K562 (cell line): ENCODE data around the gene BDNF. TPM values are rescaled to one million over a fixed set of nuclear protein-coding genes. Genes with fewer than 3 reads are reported as not detected.

ENCODE experiments used
- ATAC-seq: fragments of 200-7000 bp; cut with Tn5 transposase; 3 replicates; pipeline ENCODE4 v1.9.1; 2020; ENCODE audit warnings: moderate library complexity
- BruUV-seq: library from RNA; stranded (reverse); fragments of 400-500 nt; replicated peaks from 2 replicates; lab custom pipeline; 2021; lab: Mats Ljungman, UMichigan
- CTCF ChIA-PET: fragments of 300-600 bp; formaldehyde crosslinking; extraction: SDS; loops from one replicate; lab custom pipeline; 2021; ENCODE audit warnings: low intra/inter-chr PET ratio; lab: Yijun Ruan, JAX
- POLR2A ChIA-PET: fragments of 300-600, 350-650 bp; sonication (Branson Sonifier 250); formaldehyde crosslinking; extraction: SDS; loops from one replicate; lab custom pipeline; 2021; ENCODE audit warnings: antibody characterized with exemption, inconsistent platforms; lab: Yijun Ruan, JAX
- DNase-seq, 4 experiments: peaks; one replicate each; pipeline versions ENCODE4 v3.0.0 to v3.0.0-alpha.2; 2011 to 2018; ENCODE audit warnings: low spot score in 3 of 4, mixed read lengths in 3 of 4; ENCODE audit errors: extremely low read depth in 1 of 4
- FAIRE-seq: peaks from 2 replicates; lab custom pipeline; 2011; peaks lifted over from hg19 to GRCh38; lab: Jason Lieb, UNC
- H2AFZ ChIP-seq: 2 replicates; pipeline ENCODE4 v1.6.0; 2011; ENCODE audit warnings: low read depth, low read length, control low read depth, inconsistent platforms
- H3K27ac ChIP-seq: fragments of 200-600 bp; 3 replicates; pipeline ENCODE4 v1.8.0; 2011; ENCODE audit warnings: low read depth, mild to moderate bottlenecking, control low read depth, inconsistent platforms, low read length, moderate library complexity, mixed read lengths; ENCODE audit errors: extremely low read depth
- H3K27me3 ChIP-seq, 2 experiments: fragments of 300-600 bp in 1 of 2; 2 replicates in 1 of 2; 3 replicates in 1 of 2; pipeline versions ENCODE4 v1.6.0 to v1.8.0; 2011; ENCODE audit warnings: inconsistent platforms in 2 of 2, low read length in 2 of 2, mild to moderate bottlenecking in 1 of 2, mixed read lengths in 1 of 2, moderate library complexity in 1 of 2; ENCODE audit not compliant: control insufficient read depth in 2 of 2, insufficient read depth in 2 of 2
- H3K36me3 ChIP-seq: fragments of 300-600 bp; 3 replicates; pipeline ENCODE4 v1.8.0; 2011; ENCODE audit warnings: mild to moderate bottlenecking, low read length, inconsistent platforms; ENCODE audit not compliant: control insufficient read depth, insufficient read depth
- H3K4me1 ChIP-seq, 2 experiments: fragments of 200-600 bp in 1 of 2; replicated peaks in 1 of 2; 2 replicates in 1 of 2; 3 replicates in 1 of 2; pipeline versions ENCODE4 v1.5.1 to v1.8.0; 2011; ENCODE audit warnings: inconsistent platforms in 2 of 2, low read length in 2 of 2, mild to moderate bottlenecking in 1 of 2, mixed read lengths in 1 of 2, moderate library complexity in 1 of 2; ENCODE audit not compliant: control insufficient read depth in 2 of 2, insufficient read depth in 2 of 2
- H3K4me2 ChIP-seq: 2 replicates; pipeline ENCODE4 v1.6.1; 2011; ENCODE audit warnings: low read length, control low read depth, inconsistent platforms, mixed read lengths; ENCODE audit not compliant: insufficient read depth
- H3K4me3 ChIP-seq: fragments of 200-600 bp; sonication (generic), shearing (Covaris generic); 2 replicates; pipeline ENCODE4 v1.5.1; 2016; ENCODE audit warnings: control low read depth, inconsistent platforms
- H3K79me2 ChIP-seq: fragments of 200-600 bp; 3 replicates; pipeline ENCODE4 v1.8.0; 2011; ENCODE audit warnings: low read length, inconsistent platforms; ENCODE audit not compliant: control insufficient read depth, insufficient read depth
- H3K9ac ChIP-seq, 2 experiments: 2 replicates each; pipeline versions ENCODE4 v1.6.0 to v1.6.1; 2011; ENCODE audit warnings: low read depth in 2 of 2, low read length in 2 of 2, control low read depth in 1 of 2, inconsistent platforms in 1 of 2, mild to moderate bottlenecking in 1 of 2, mixed read lengths in 1 of 2; ENCODE audit not compliant: insufficient read depth in 1 of 2
- H3K9me1 ChIP-seq: one replicate; pipeline ENCODE4 v1.6.0; 2011; ENCODE audit warnings: inconsistent platforms, mild to moderate bottlenecking, low read length, moderate library complexity; ENCODE audit not compliant: control insufficient read depth, insufficient read depth
- H3K9me3 ChIP-seq: replicated peaks from 2 replicates; pipeline ENCODE4 v1.5.1; 2011; ENCODE audit warnings: low read depth, low read length, inconsistent platforms; ENCODE audit not compliant: control insufficient read depth, insufficient read depth
- H4K20me1 ChIP-seq: replicated peaks from 2 replicates; pipeline ENCODE4 v1.6.1; 2011; ENCODE audit warnings: low read length, inconsistent platforms, mixed read lengths; ENCODE audit not compliant: control insufficient read depth, insufficient read depth
- BRD9 ChIP-seq: fragments of 450-650 bp; IDR thresholded peaks from 2 replicates; pipeline ENCODE4 v1.6.1; 2018; ENCODE audit warnings: low read depth; ENCODE audit not compliant: partially characterized antibody
- POLR2AphosphoS2 ChIP-seq: IDR thresholded peaks from 2 replicates; pipeline ENCODE4 v1.6.1; 2012; ENCODE audit warnings: low read length, improper control_type of control experiment
- POLR2AphosphoS5 ChIP-seq: IDR thresholded peaks from 2 replicates; pipeline ENCODE4 v1.6.1; 2011; ENCODE audit warnings: mild to moderate bottlenecking, low read depth, low read length, moderate library complexity; ENCODE audit not compliant: control insufficient read depth, insufficient read depth
- PURB ChIP-seq: sonication (generic); formaldehyde crosslinking; IDR thresholded peaks from 2 replicates; pipeline ENCODE4 v1.9.0; 2021; ENCODE audit warnings: low read depth, mild to moderate bottlenecking, missing genetic modification reagents
- SMAD3 ChIP-seq: fragments of 450-650 bp; formaldehyde crosslinking; conservative IDR thresholded peaks from 2 replicates; pipeline ENCODE4 v1.4.0; 2020; ENCODE audit warnings: mild to moderate bottlenecking
- SMARCA4 ChIP-seq: fragments of 450-650 bp; IDR thresholded peaks from 2 replicates; pipeline ENCODE4 v1.6.1; 2016
- ZNF589 ChIP-seq: fragments of 200-800 bp; sonication (Bioruptor generic); IDR thresholded peaks from 2 replicates; pipeline ENCODE4 v1.6.1; 2016; ENCODE audit warnings: low read depth, missing genetic modification characterization, missing compliant biosample characterization
- ZNF717 ChIP-seq: fragments of 250-450 bp; sonication (Bioruptor Pico); IDR thresholded peaks from 2 replicates; pipeline ENCODE4 v1.5.0; 2021
- WGBS: fragments of 100-300 bp; shearing (Covaris generic); methylation state at CpG from one replicate; pipeline ENCODE4 v1.1.6; 2016; ENCODE audit warnings: low coverage, mixed read lengths; ENCODE audit not compliant: insufficient coverage; ENCODE audit errors: missing lambda C conversion rate; 5-methylcytosine and 5-hydroxymethylcytosine counted together
- in situ Hi-C: fragments of 300-500 bp; cut with MboI; formaldehyde crosslinking; loops from 4 replicates; pipeline ENCODE4 v1.15.0; 2018; ENCODE audit warnings: inconsistent platforms, mixed read lengths
- intact Hi-C: fragments of 100-400 bp; cut with micrococcal nuclease; formaldehyde crosslinking; loops from 2 replicates; pipeline ENCODE4 v1.14.2; 2022
- polyA plus RNA-seq, 8 experiments: library from polyadenylated mRNA; depleted of rRNA in 4 of 8; stranded (reverse) in 5 of 8; unstranded in 3 of 8; fragments of >200 nt; fragmentation: Nextera tagmentation in 2 of 8; fragmentation: Illumina TruSeq in 1 of 8; extraction: Ambion mirVana in 2 of 8; extraction: Trizol in 1 of 8; gene quantifications; 2 replicates each; pipeline versions ENCODE4 v1.2.1 to v1.2.3, GENCODE V29; 2011 to 2014; ENCODE audit warnings: inconsistent platforms in 1 of 8, missing spikeins in 1 of 8
- total RNA-seq, 7 experiments: library from RNA; depleted of rRNA in 6 of 7; stranded (reverse); fragments of >200 nt in 6 of 7; fragmentation: Illumina TruSeq in 2 of 7; extraction: Trizol in 2 of 7; gene quantifications; 2 replicates each; pipeline versions ENCODE4 v1.2.1 to v1.2.3, GENCODE V29; 2011 to 2021; ENCODE audit warnings: low replicate concordance in 1 of 7
- TF ChIP-seq, protein P1 (sequence below), 2 experiments: fragments of 450-650 bp in 1 of 2; IDR thresholded peaks; 2 replicates each; pipeline ENCODE4 v1.6.1; 2011 to 2017; ENCODE audit warnings: low read depth in 2 of 2, antibody characterized with exemption in 1 of 2, borderline replicate concordance in 1 of 2, low read length in 1 of 2, mild to moderate bottlenecking in 1 of 2, mixed read lengths in 1 of 2; ENCODE audit not compliant: control insufficient read depth in 1 of 2
- TF ChIP-seq, protein P2 (sequence below): fragments of 450-650 bp; IDR thresholded peaks from 2 replicates; pipeline ENCODE4 v1.6.1; 2018; ENCODE audit warnings: mild to moderate bottlenecking, low read depth; ENCODE audit not compliant: partially characterized antibody
- TF ChIP-seq, protein P3 (sequence below): fragments of 250-450 bp; sonication (Bioruptor Pico); IDR thresholded peaks from 2 replicates; pipeline ENCODE4 v1.4.0; 2020

The BDNF gene
- total and polyA plus RNA-seq, 9 of the 15 experiments (the other 6 are each of a cell fraction or from before 2014, with no cell fraction given): 0.04 TPM; not detected in 8

DNA sequence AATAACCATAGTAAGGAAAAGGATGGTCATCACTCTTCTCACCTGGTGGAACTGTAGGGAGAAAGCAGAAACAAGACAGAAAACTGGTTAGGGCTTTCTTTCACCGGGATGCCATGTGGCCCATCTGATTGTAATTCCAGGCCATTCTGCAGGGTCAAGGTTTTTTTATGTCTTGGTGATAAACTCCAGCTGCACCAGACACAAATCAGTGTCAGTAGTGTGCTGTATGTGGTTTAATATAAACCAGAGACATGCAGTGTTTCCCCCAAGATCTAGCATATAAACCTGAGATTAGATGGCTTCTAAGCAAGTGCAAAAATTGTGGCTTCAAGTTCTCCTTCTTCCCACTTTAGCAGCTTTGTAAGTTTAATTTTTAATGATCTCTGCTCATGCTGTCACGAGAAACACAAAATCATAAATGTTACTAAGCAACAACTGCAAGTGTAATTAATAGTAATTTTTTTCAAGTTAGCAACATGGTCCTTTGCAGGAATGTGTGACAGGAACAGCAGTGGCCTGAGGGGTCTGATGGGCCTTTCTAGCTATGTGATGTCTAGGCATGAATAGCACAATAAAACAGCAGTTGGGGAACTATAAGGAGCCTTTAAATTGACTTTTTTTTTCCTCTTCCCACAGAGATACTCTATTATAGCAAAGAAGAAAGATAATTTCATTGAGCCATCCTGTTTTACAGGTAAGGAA lies 41.6 kb downstream of the BDNF start:
- Histone ChIP-seq H3K9me3 (no peaks in the 10 kb centered on the region), H3K4me3 (no peak overlapping the region), H3K36me3 (no peaks in the 10 kb centered on the region), H2AFZ (no peak overlapping the region), H3K79me2 (no peaks in the 10 kb centered on the region), H3K9ac (no peak overlapping the region), H3K27ac (no peak overlapping the region), H3K4me2 (no peak overlapping the region), H4K20me1 (no peaks in the 10 kb centered on the region), H3K27me3 (peaks cover 0 to 7% of the 10 kb centered on the region in 2 experiments; a peak in 1 of 5 replicates), H3K9me1 (no peaks in the 10 kb centered on the region), H3K4me1 (no peaks in the 10 kb centered on the region)
- ChIA-PET CTCF (no interaction called here), POLR2A (no interaction called here)
- no peak for DNase-seq
- no peak for ATAC-seq
- in situ Hi-C loops (no loop called here), intact Hi-C loops (no loop called here)
- BruUV-seq: no TSS peak
- 6% methylated on average over 2 of the region's 2 CpGs for WGBS
- no peak for FAIRE-seq
- TF ChIP-seq, protein P1, sequence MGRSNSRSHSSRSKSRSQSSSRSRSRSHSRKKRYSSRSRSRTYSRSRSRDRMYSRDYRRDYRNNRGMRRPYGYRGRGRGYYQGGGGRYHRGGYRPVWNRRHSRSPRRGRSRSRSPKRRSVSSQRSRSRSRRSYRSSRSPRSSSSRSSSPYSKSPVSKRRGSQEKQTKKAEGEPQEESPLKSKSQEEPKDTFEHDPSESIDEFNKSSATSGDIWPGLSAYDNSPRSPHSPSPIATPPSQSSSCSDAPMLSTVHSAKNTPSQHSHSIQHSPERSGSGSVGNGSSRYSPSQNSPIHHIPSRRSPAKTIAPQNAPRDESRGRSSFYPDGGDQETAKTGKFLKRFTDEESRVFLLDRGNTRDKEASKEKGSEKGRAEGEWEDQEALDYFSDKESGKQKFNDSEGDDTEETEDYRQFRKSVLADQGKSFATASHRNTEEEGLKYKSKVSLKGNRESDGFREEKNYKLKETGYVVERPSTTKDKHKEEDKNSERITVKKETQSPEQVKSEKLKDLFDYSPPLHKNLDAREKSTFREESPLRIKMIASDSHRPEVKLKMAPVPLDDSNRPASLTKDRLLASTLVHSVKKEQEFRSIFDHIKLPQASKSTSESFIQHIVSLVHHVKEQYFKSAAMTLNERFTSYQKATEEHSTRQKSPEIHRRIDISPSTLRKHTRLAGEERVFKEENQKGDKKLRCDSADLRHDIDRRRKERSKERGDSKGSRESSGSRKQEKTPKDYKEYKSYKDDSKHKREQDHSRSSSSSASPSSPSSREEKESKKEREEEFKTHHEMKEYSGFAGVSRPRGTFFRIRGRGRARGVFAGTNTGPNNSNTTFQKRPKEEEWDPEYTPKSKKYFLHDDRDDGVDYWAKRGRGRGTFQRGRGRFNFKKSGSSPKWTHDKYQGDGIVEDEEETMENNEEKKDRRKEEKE (IDR thresholded peaks at IDR 0.05; ENCODE audit: borderline replicate concordance in 1 of 2, control insufficient read depth in 1 of 2, low read depth in 2 of 2, low read length in 1 of 2): no peak
- TF ChIP-seq PURB (CRISPR knock-in tag): no peak
- TF ChIP-seq, protein P2, sequence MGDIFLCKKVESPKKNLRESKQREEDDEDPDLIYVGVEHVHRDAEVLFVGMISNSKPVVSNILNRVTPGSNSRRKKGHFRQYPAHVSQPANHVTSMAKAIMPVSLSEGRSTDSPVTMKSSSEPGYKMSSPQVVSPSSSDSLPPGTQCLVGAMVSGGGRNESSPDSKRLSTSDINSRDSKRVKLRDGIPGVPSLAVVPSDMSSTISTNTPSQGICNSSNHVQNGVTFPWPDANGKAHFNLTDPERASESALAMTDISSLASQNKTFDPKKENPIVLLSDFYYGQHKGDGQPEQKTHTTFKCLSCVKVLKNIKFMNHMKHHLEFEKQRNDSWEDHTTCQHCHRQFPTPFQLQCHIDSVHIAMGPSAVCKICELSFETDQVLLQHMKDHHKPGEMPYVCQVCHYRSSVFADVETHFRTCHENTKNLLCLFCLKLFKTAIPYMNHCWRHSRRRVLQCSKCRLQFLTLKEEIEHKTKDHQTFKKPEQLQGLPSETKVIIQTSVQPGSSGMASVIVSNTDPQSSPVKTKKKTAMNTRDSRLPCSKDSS: no peak
- TF ChIP-seq BRD9: no peak
- no peak for TF ChIP-seq ZNF589 (CRISPR knock-in tag)
- no peak for TF ChIP-seq SMAD3 (CRISPR knock-in tag)
- TF ChIP-seq ZNF717: no peak
- no peak for TF ChIP-seq SMARCA4
- TF ChIP-seq, protein P3, sequence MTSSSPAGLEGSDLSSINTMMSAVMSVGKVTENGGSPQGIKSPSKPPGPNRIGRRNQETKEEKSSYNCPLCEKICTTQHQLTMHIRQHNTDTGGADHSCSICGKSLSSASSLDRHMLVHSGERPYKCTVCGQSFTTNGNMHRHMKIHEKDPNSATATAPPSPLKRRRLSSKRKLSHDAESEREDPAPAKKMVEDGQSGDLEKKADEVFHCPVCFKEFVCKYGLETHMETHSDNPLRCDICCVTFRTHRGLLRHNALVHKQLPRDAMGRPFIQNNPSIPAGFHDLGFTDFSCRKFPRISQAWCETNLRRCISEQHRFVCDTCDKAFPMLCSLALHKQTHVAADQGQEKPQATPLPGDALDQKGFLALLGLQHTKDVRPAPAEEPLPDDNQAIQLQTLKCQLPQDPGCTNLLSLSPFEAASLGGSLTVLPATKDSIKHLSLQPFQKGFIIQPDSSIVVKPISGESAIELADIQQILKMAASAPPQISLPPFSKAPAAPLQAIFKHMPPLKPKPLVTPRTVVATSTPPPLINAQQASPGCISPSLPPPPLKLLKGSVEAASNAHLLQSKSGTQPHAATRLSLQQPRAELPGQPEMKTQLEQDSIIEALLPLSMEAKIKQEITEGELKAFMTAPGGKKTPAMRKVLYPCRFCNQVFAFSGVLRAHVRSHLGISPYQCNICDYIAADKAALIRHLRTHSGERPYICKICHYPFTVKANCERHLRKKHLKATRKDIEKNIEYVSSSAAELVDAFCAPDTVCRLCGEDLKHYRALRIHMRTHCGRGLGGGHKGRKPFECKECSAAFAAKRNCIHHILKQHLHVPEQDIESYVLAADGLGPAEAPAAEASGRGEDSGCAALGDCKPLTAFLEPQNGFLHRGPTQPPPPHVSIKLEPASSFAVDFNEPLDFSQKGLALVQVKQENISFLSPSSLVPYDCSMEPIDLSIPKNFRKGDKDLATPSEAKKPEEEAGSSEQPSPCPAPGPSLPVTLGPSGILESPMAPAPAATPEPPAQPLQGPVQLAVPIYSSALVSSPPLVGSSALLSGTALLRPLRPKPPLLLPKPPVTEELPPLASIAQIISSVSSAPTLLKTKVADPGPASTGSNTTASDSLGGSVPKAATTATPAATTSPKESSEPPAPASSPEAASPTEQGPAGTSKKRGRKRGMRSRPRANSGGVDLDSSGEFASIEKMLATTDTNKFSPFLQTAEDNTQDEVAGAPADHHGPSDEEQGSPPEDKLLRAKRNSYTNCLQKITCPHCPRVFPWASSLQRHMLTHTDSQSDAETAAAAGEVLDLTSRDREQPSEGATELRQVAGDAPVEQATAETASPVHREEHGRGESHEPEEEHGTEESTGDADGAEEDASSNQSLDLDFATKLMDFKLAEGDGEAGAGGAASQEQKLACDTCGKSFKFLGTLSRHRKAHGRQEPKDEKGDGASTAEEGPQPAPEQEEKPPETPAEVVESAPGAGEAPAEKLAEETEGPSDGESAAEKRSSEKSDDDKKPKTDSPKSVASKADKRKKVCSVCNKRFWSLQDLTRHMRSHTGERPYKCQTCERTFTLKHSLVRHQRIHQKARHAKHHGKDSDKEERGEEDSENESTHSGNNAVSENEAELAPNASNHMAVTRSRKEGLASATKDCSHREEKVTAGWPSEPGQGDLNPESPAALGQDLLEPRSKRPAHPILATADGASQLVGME (CRISPR knock-in tag): no peak
- no peak for TF ChIP-seq POLR2AphosphoS2
- TF ChIP-seq POLR2AphosphoS5: no peak
